Suprapubic skin (tissue), 4 donors: ENCODE data around the gene PATZ1. TPM values are rescaled to one million over a fixed set of nuclear protein-coding genes. Genes with fewer than 3 reads are reported as not detected.

Experiments
- total RNA-seq, 4 donors: library from RNA; depleted of rRNA; stranded (reverse); fragments of >200 nt; gene quantifications; one replicate each; pipeline ENCODE4 v1.1.0, GENCODE V29; 2016

PATZ1 gene
- total RNA-seq, 4 donors from 2014 or later = 11.8 to 23.3 (median 14.6) TPM

Other genes with a start within 250 kb of the PATZ1 start
- gene SELENOM, start 238.8 kb downstream of the PATZ1 start, total RNA-seq = 10 to 100 TPM; 37.4 to 72.1 (median 56.0) TPM
- 1 to 10 TPM in 3 of 4 donors, under 1 TPM in 1; 0.26 to 3.2 (median 2.5) TPM for gene INPP5J, start 223.4 kb downstream of the PATZ1 start, total RNA-seq
- 1 to 10 TPM; 3.1 to 9.5 (median 7.6) TPM for gene PLA2G3, start 205.8 kb downstream of the PATZ1 start, total RNA-seq
- 10 to 100 TPM; 36.0 to 41.9 (median 38.9) TPM for gene RNF185, start 186.2 kb downstream of the PATZ1 start, total RNA-seq
- 100 to 1,000 TPM; 103 to 229 (median 188) TPM for gene LIMK2, start 134.0 kb downstream of the PATZ1 start, total RNA-seq
- gene PIK3IP1, start 53.9 kb downstream of the PATZ1 start, total RNA-seq = 100 to 1,000 TPM in 1 of 4 donors, 10 to 100 TPM in 3; 40.7 to 126 (median 64.4) TPM
- gene DRG1, start 53.3 kb upstream of the PATZ1 start, total RNA-seq = 10 to 100 TPM; 53.8 to 61.8 (median 55.0) TPM
- 10 to 100 TPM; 12.7 to 33.8 (median 22.5) TPM for gene EIF4ENIF1, start 143.5 kb upstream of the PATZ1 start, total RNA-seq
- 100 to 1,000 TPM in 1 of 4 donors, 10 to 100 TPM in 3; 21.2 to 128 (median 40.7) TPM for gene SFI1, start 150.2 kb upstream of the PATZ1 start, total RNA-seq